HG03196 (cell line): Measurements from ENCODE around the gene G6PC3.
"Not testable (repeated sequence)": the region's sequence is repeated elsewhere in the genome, so short reads cannot be mapped to it uniquely, and the experiment has no call there.

Experiments used
- ATAC-seq: cut with Tn5 transposase; IDR thresholded peaks from one replicate; pipeline ENCODE4 v1.9.1; 2021; ENCODE audit not compliant: unreplicated experiment

The G6PC3 gene

GRCh38 chr17:44082256-44082927 is 11.9 kb downstream of the G6PC3 start:
- ATAC-seq: no peak

- ATAC-seq: no peak
Observed at GRCh38 chr17:44083250-44083849, 12.8 kb downstream of the G6PC3 start.

- ATAC-seq: no peak
Observed at GRCh38 chr17:44084131-44084538, 13.6 kb downstream of the G6PC3 start.

- ATAC-seq: no peak
Observed at GRCh38 chr17:44084921-44085320, 14.4 kb downstream of the G6PC3 start.

- no peak for ATAC-seq
Observed at GRCh38 chr17:44085908-44086307, 15.4 kb downstream of the G6PC3 start.

GRCh38 chr17:44086364-44087311 is 16.1 kb downstream of the G6PC3 start:
- no peak for ATAC-seq

- no peak for ATAC-seq
Observed at GRCh38 chr17:44087319-44087718, 16.8 kb downstream of the G6PC3 start.

- ATAC-seq: no peak
Observed at GRCh38 chr17:44088254-44088653, 17.7 kb downstream of the G6PC3 start.

GRCh38 chr17:44091200-44091997 is 20.9 kb downstream of the G6PC3 start:
- no peak for ATAC-seq

- ATAC-seq: no peak
Observed at GRCh38 chr17:44092051-44092450, 21.5 kb downstream of the G6PC3 start.

GRCh38 chr17:44093231-44093900 is 22.8 kb downstream of the G6PC3 start:
- ATAC-seq: no peak

- ATAC-seq: no peak
Observed at GRCh38 chr17:44094701-44095387, 24.3 kb downstream of the G6PC3 start.

GRCh38 chr17:44095388-44095646 is 24.8 kb downstream of the G6PC3 start:
- ATAC-seq: no peak

GRCh38 chr17:44095647-44096496 is 25.3 kb downstream of the G6PC3 start:
- no peak for ATAC-seq

GRCh38 chr17:44097110-44097958 is 26.8 kb downstream of the G6PC3 start:
- no peak for ATAC-seq

- not testable (repeated sequence) for ATAC-seq
Observed at GRCh38 chr17:44101858-44102257, 31.3 kb downstream of the G6PC3 start.

- no peak for ATAC-seq
Observed at GRCh38 chr17:44102849-44103622, 32.5 kb downstream of the G6PC3 start.
